Breast epithelium (tissue), 4 donors: Measurements from ENCODE around the gene ST6GAL1. TPM values are rescaled to one million over a fixed set of nuclear protein-coding genes. Genes with fewer than 3 reads are reported as not detected.

Source experiments
- DNase-seq, 2 donors: peaks; one replicate each; pipeline ENCODE4 v3.0.0-alpha.2; 2019; ENCODE audit warnings: low spot score in 2 of 2
- H3K27ac ChIP-seq, 2 donors: fragments of 200-600 bp; sonication (generic) in 1 of 2; one replicate each; pipeline ENCODE4 v1.5.1; 2016 to 2019; ENCODE audit warnings: mild to moderate bottlenecking in 1 of 2
- H3K27me3 ChIP-seq, 2 donors: fragments of 200-600 bp; sonication (generic) in 1 of 2; one replicate each; pipeline versions ENCODE4 v1.5.1 to v1.6.0; 2017 to 2019; ENCODE audit warnings: control low read depth in 1 of 2, mild to moderate bottlenecking in 1 of 2
- H3K36me3 ChIP-seq: fragments of 200-600 bp; one replicate; pipeline ENCODE4 v1.5.1; 2019
- H3K4me1 ChIP-seq, 2 donors: fragments of 200-600 bp; sonication (generic); one replicate each; pipeline ENCODE4 v1.5.1; 2016 to 2019; ENCODE audit warnings: control low read depth in 1 of 2
- H3K4me3 ChIP-seq, 3 donors: fragments of 200-600 bp; sonication (generic); 1 replicate in 2 of 3; 2 replicates in 1 of 3; pipeline ENCODE4 v1.5.1; 2016 to 2019; ENCODE audit warnings: mild to moderate bottlenecking in 3 of 3, moderate library complexity in 2 of 3
- H3K9me3 ChIP-seq, 2 donors: fragments of 200-600 bp; sonication (generic) in 1 of 2; one replicate each; pipeline ENCODE4 v1.5.1; 2016 to 2019; ENCODE audit warnings: control low read depth in 1 of 2
- POLR2A ChIP-seq: fragments of 450-650 bp; IDR thresholded peaks from one replicate; pipeline ENCODE4 v1.6.1; 2016; ENCODE audit warnings: antibody characterized with exemption, mild to moderate bottlenecking, moderate library complexity
- POLR2AphosphoS5 ChIP-seq, 3 donors: sonication (generic); formaldehyde crosslinking; IDR thresholded peaks; one replicate each; pipeline ENCODE4 v1.6.1; 2017; ENCODE audit warnings: antibody characterized with exemption in 3 of 3
- intact Hi-C: fragments of 100-400 bp; cut with DNase I; formaldehyde crosslinking; loops from one replicate; pipeline ENCODE4 v1.15.1; 2023; ENCODE audit warnings: low total_unique reads
- total RNA-seq, 3 donors: library from RNA; depleted of rRNA; stranded (reverse); fragments of >200 nt; gene quantifications; one replicate each; pipeline ENCODE4 v1.1.0, GENCODE V29; 2016
- TF ChIP-seq, protein P1 (sequence below), 3 donors: fragments of 450-650 bp; IDR thresholded peaks; one replicate each; pipeline ENCODE4 v1.5.1; 2016 to 2017; ENCODE audit warnings: antibody characterized with exemption in 3 of 3, mild to moderate bottlenecking in 3 of 3, moderate library complexity in 3 of 3

Gene ST6GAL1
- total RNA-seq, 3 donors from 2014 or later: 28.5 to 79.6 (median 42.3) TPM

DNA sequence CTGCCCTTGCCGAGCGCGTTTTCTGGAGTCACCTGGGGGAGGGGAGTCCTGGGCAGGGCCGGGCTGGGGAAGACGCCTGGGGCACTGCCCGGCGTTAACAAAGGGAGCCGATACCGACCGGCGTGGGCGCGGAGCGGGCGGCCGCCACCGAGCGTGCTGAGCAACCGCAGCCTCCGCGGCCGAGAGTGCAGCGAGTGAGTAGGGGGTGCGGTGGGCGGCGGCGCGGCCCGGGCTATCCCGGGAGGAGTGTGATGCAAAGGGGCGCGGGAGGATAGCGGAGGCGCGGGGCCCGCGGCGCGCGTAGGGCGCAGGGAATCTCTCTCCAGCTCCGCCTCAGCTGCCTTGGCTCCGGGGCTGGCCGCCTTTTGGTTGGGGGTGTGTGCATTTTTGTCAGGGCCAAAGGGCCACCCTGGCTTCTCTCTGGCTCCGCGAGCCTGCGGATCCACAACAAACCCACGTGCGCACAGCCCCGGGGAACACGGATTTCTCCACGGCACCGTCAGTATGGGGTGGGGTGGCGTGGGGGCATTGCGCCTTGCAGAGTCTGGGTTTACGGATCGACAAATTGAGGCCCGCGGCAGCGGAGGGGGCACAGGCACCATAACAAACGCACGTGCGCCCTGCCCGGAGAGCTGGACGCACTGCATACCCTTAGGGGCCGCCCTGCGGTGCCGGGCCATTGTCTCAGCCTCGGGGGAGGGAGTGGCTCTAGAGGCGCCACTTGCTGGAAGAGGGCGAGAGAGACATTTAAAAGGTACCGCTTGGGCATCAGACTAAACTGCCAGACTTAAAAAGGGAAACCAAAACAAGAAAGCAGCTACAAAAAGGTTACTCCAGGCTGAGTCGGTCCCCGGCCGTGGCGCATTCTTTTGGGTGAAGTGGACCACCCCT is 560 bp downstream of the ST6GAL1 start:
- Histone ChIP-seq H3K27me3 (no peaks in the 10 kb centered on the region), H3K4me3 (peak overlapping the region; percentile 78 to 97 (median 81)), H3K9me3 (no peaks in the 10 kb centered on the region), H3K36me3 (no peaks in the 10 kb centered on the region), H3K27ac (peak overlapping the region; percentile 72 to 86), H3K4me1 (no peaks in the 10 kb centered on the region)
- TF ChIP-seq POLR2AphosphoS5 (IDR thresholded peaks at IDR 0.05) (peak in 1 of 3 donors; percentile 9), POLR2A (no peak)
- no peak for DNase-seq
- intact Hi-C loops: no loop called here

GRCh38 chr3:186931532-186932280 is 1.4 kb downstream of the ST6GAL1 start:
- intact Hi-C loops: no loop called here
- H3K36me3 ChIP-seq: no peaks in the 10 kb centered on the region
- DNase-seq: peak in 1 of 2 donors; percentile 47

GRCh38 chr3:186932281-186933181 is 2.2 kb downstream of the ST6GAL1 start:
- intact Hi-C loops: no loop called here
- H3K27ac ChIP-seq: peak overlapping the region; percentile 72 to 86
- H3K4me3 ChIP-seq: peak overlapping the region; percentile 78 to 97 (median 81)
- no peaks in the 10 kb centered on the region for H3K9me3 ChIP-seq
- no peaks in the 10 kb centered on the region for H3K36me3 ChIP-seq
- TF ChIP-seq POLR2AphosphoS5 (IDR thresholded peaks at IDR 0.05) (peak in 1 of 3 donors; percentile 20), POLR2A (no peak)
- no peaks in the 10 kb centered on the region for H3K27me3 ChIP-seq
- no peaks in the 10 kb centered on the region for H3K4me1 ChIP-seq
- no peak for DNase-seq

More at GRCh38 chr3:186931532-186932280, 1.4 kb downstream of the ST6GAL1 start:
- Histone ChIP-seq H3K27me3 (no peaks in the 10 kb centered on the region), H3K4me1 (no peaks in the 10 kb centered on the region), H3K4me3 (peak overlapping the region; percentile 78 to 97 (median 81)), H3K27ac (peak overlapping the region; percentile 72 to 86), H3K9me3 (no peaks in the 10 kb centered on the region)
- no peak for TF ChIP-seq POLR2A
- peak in 1 of 3 donors; percentile 14 for TF ChIP-seq POLR2AphosphoS5 (IDR thresholded peaks at IDR 0.05)
- TF ChIP-seq, protein P1, sequence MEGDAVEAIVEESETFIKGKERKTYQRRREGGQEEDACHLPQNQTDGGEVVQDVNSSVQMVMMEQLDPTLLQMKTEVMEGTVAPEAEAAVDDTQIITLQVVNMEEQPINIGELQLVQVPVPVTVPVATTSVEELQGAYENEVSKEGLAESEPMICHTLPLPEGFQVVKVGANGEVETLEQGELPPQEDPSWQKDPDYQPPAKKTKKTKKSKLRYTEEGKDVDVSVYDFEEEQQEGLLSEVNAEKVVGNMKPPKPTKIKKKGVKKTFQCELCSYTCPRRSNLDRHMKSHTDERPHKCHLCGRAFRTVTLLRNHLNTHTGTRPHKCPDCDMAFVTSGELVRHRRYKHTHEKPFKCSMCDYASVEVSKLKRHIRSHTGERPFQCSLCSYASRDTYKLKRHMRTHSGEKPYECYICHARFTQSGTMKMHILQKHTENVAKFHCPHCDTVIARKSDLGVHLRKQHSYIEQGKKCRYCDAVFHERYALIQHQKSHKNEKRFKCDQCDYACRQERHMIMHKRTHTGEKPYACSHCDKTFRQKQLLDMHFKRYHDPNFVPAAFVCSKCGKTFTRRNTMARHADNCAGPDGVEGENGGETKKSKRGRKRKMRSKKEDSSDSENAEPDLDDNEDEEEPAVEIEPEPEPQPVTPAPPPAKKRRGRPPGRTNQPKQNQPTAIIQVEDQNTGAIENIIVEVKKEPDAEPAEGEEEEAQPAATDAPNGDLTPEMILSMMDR (IDR thresholded peaks at IDR 0.05): no peak

DNA sequence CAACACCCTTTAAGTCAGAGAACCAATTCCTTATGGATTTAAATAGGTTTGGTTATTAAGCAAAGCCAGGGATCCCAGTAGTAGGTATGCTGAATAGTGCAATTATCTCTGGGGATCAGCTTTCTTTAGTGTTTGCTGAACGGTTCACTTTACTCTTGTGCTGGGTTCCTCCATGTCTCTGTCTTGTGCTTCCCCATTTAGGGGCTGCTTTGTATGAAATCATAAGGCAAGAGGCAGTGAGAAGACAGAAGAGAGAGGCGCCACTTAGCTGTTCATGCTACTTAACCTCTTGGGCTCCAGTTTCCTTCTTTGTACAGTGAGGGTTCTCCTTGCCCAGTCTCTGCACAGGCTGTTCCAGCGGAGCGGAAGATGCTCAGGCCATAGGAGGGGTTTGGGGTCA is 3.5 kb downstream of the ST6GAL1 start:
- Histone ChIP-seq H3K27me3 (no peaks in the 10 kb centered on the region), H3K9me3 (no peaks in the 10 kb centered on the region), H3K4me3 (no peak overlapping the region), H3K4me1 (no peaks in the 10 kb centered on the region), H3K27ac (peak overlapping the region; percentile 72 to 86), H3K36me3 (no peaks in the 10 kb centered on the region)
- no peak for DNase-seq
- TF ChIP-seq POLR2AphosphoS5 (IDR thresholded peaks at IDR 0.05) (no peak), POLR2A (no peak)
- TF ChIP-seq, protein P1 (IDR thresholded peaks at IDR 0.05): no peak
- intact Hi-C loops: no loop called here

GRCh38 chr3:186935133-186935532 is 4.8 kb downstream of the ST6GAL1 start:
- intact Hi-C loops: no loop called here
- DNase-seq: no peak
- TF ChIP-seq POLR2AphosphoS5 (IDR thresholded peaks at IDR 0.05): no peak
- TF ChIP-seq, protein P1 (IDR thresholded peaks at IDR 0.05): no peak
- TF ChIP-seq POLR2A: no peak
- H3K27me3 ChIP-seq: no peaks in the 10 kb centered on the region
- no peaks in the 10 kb centered on the region for H3K4me1 ChIP-seq
- H3K9me3 ChIP-seq: no peaks in the 10 kb centered on the region
- no peak overlapping the region for H3K4me3 ChIP-seq
- H3K27ac ChIP-seq: no peak overlapping the region
- H3K36me3 ChIP-seq: no peaks in the 10 kb centered on the region
